ENCODE results near the gene PPP4R2. TPM values are rescaled to one million over a fixed set of nuclear protein-coding genes. Genes with fewer than 3 reads are reported as not detected.
A peak's percentile ranks its signal among the peaks of the same experiment; 100 is the strongest.

The PPP4R2 gene
- total RNA-seq, 4 donors from 2014 or later, result 31.0 to 60.5 (median 47.0) TPM

GRCh38 chr3:73084170-73084569, 87.6 kb downstream of the PPP4R2 start:
- peaks cover 0 to 3% of the 10 kb centered on the region in 2 donors for H3K4me1 ChIP-seq
- TF ChIP-seq POLR2A (IDR thresholded peaks at IDR 0.05), result no peak
- TF ChIP-seq CTCF (IDR thresholded peaks at IDR 0.05 in 4 of 5, conservative IDR thresholded peaks at IDR 0.05 in 1 of 5), result no peak
- intact Hi-C loops (cut with DNase I; ENCODE audit: low total_unique reads) (loop anchor here (10.0 kb wide), 3 partner anchors 149 to 1209 kb away; no protein-coding TSS in a partner anchor), in situ Hi-C loops (cut with MboI; ENCODE audit: low sequenced_read_pairs in 4 of 4) (loop anchor here (25.0 kb wide), 5 partner anchors 422 to 1372 kb away; partner anchors contain the start of gene EIF4E3 (in 2 of the 4))
- no peak overlapping the region for H3K4me3 ChIP-seq
- no peaks in the 10 kb centered on the region for H3K9me3 ChIP-seq
- ATAC-seq, result no peak
- no peak overlapping the region for H3K27ac ChIP-seq
- H3K27me3 ChIP-seq, result no peaks in the 10 kb centered on the region
- DNase-seq, result no peak
- H3K36me3 ChIP-seq, result no peaks in the 10 kb centered on the region

- Histone ChIP-seq H3K36me3 (no peaks in the 10 kb centered on the region), H3K4me1 (peaks cover 0 to 3% of the 10 kb centered on the region in 2 donors), H3K9me3 (no peaks in the 10 kb centered on the region), H3K27me3 (no peaks in the 10 kb centered on the region), H3K27ac (no peak overlapping the region), H3K4me3 (no peak overlapping the region)
- TF ChIP-seq CTCF (IDR thresholded peaks at IDR 0.05 in 4 of 5, conservative IDR thresholded peaks at IDR 0.05 in 1 of 5) (peak; percentile 67 to 79 (median 76)), POLR2A (IDR thresholded peaks at IDR 0.05) (no peak)
- DNase-seq (peak in 1 of 2 donors; percentile 16), ATAC-seq (peak; percentile 61 to 64)
- intact Hi-C loops (cut with DNase I; ENCODE audit: low total_unique reads), result loop anchor here (5.0 to 10.0 kb wide), 4 partner anchors 151 to 1211 kb away; no protein-coding TSS in a partner anchor
- in situ Hi-C loops (cut with MboI; ENCODE audit: low sequenced_read_pairs in 4 of 4), result loop anchor here (25.0 kb wide), 5 partner anchors 424 to 1374 kb away; partner anchors contain the start of gene EIF4E3 (in 2 of the 4)
Measured at GRCh38 chr3:73086071-73086494, 89.5 kb downstream of the PPP4R2 start.

- no peak for DNase-seq
Measured at GRCh38 chr3:73094129-73094528, 97.5 kb downstream of the PPP4R2 start.

GRCh38 chr3:73094951-73095350, 98.3 kb downstream of the PPP4R2 start:
- H3K27ac ChIP-seq, result no peak overlapping the region

More at GRCh38 chr3:73094129-73094528, 97.5 kb downstream of the PPP4R2 start:
- no peak overlapping the region for H3K27ac ChIP-seq
- H3K4me3 ChIP-seq, result no peak overlapping the region
- no peak for ATAC-seq
- H3K27me3 ChIP-seq, result no peaks in the 10 kb centered on the region
- H3K36me3 ChIP-seq, result no peaks in the 10 kb centered on the region
- H3K9me3 ChIP-seq, result no peaks in the 10 kb centered on the region
- no peak for TF ChIP-seq CTCF (IDR thresholded peaks at IDR 0.05 in 4 of 5, conservative IDR thresholded peaks at IDR 0.05 in 1 of 5)
- no peak for TF ChIP-seq POLR2A (IDR thresholded peaks at IDR 0.05)
- in situ Hi-C loops (cut with MboI; ENCODE audit: low sequenced_read_pairs in 4 of 4) (loop anchor here (25.0 kb wide), 5 partner anchors 432 to 1382 kb away; partner anchors contain the start of gene EIF4E3 (in 2 of the 4)), intact Hi-C loops (cut with DNase I; ENCODE audit: low total_unique reads) (no loop called here)
- H3K4me1 ChIP-seq, result no peaks in the 10 kb centered on the region

More at GRCh38 chr3:73094951-73095350, 98.3 kb downstream of the PPP4R2 start:
- ATAC-seq, result no peak
- Histone ChIP-seq H3K9me3 (no peaks in the 10 kb centered on the region), H3K4me1 (no peaks in the 10 kb centered on the region), H3K36me3 (no peaks in the 10 kb centered on the region), H3K27me3 (no peaks in the 10 kb centered on the region), H3K4me3 (no peak overlapping the region)
- in situ Hi-C loops (cut with MboI; ENCODE audit: low sequenced_read_pairs in 4 of 4) (loop anchor here (5.0 to 25.0 kb wide), 6 partner anchors 407 to 1383 kb away; partner anchors contain the start of gene EIF4E3 (in 2 of the 4)), intact Hi-C loops (cut with DNase I; ENCODE audit: low total_unique reads) (no loop called here)
- TF ChIP-seq POLR2A (IDR thresholded peaks at IDR 0.05) (no peak), CTCF (IDR thresholded peaks at IDR 0.05 in 4 of 5, conservative IDR thresholded peaks at IDR 0.05 in 1 of 5) (no peak)
- DNase-seq, result no peak
